Endometrial microvascular endothelial cells (primary cell): ENCODE data around the gene FRMPD2. TPM values are rescaled to one million over a fixed set of nuclear protein-coding genes. Genes with fewer than 3 reads are reported as not detected.
"Not testable (repeated sequence)": the region's sequence is repeated elsewhere in the genome, so short reads cannot be mapped to it uniquely, and the experiment has no call there.

Experiments used
- in situ Hi-C: cut with HindIII; loops from 2 replicates; pipeline ENCODE4 v1.10.0; 2017; ENCODE audit warnings: low sequenced_read_pairs, low pct_unique_long_range_greater_than_20kb; ENCODE audit errors: inconsistent ontology term
- total RNA-seq: library from RNA; depleted of rRNA; stranded (reverse); fragments of >200 nt; gene quantifications from one replicate; pipeline ENCODE4 v1.2.3, GENCODE V29; 2015; ENCODE audit errors: inconsistent ontology term

The FRMPD2 gene
- total RNA-seq, 1 donor from 2014 or later = not detected

DNA sequence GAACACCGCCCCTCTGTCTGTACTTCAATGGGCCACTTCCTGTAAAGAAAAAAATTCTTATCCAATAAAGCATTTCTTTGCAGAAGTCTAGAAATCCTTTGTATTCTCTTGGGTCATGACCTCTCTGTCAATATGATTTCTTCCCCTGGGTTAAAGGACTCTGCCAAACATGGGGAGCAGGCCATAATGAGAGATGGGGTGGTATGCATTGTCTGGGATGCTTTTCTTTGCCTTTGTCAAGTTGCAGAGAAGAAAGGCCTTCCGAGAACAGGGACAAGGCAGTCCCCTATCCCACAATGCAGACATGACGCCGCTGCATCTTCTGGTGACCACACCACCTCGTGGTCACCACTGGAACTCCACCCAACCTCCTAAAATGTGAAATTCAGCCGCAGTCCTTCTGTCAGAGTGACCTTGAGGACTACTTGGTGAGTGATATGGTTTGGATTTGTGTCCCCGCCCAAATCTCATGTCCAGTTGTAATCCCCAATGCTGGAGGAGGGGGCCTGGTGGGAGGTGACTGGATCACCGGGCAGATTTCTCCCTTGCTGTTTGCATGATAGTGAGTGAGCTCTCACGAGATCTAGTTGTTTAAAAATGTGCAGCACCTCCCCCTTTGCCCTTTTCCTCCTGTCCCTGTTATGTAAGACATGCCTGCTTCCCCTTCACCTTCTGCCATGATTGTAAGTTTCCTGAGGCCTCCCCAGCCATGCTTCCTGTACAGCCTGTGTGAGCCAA is 15.2 kb upstream of the FRMPD2 start:
- in situ Hi-C loops = no loop called here

DNA sequence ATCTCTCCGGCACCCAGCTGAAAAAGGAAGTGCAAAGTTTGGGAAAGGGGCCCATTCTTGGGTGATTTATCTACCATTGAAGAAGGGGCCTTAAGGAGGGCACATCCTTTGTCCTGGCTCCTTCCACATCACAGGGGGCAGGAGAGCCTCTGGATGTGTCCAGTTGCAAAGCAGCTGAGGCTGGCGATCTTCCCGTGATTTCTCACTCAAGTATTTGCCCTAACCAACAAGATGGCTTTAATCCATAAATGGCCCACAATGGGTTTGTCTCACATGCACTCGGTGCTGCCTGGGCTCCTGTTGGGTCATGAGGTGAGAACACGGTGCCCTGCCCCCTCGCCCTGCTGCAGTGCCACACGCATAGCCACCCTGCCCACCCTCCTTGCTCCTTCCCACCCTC is 14.2 kb upstream of the FRMPD2 start:
- in situ Hi-C loops = no loop called here

DNA sequence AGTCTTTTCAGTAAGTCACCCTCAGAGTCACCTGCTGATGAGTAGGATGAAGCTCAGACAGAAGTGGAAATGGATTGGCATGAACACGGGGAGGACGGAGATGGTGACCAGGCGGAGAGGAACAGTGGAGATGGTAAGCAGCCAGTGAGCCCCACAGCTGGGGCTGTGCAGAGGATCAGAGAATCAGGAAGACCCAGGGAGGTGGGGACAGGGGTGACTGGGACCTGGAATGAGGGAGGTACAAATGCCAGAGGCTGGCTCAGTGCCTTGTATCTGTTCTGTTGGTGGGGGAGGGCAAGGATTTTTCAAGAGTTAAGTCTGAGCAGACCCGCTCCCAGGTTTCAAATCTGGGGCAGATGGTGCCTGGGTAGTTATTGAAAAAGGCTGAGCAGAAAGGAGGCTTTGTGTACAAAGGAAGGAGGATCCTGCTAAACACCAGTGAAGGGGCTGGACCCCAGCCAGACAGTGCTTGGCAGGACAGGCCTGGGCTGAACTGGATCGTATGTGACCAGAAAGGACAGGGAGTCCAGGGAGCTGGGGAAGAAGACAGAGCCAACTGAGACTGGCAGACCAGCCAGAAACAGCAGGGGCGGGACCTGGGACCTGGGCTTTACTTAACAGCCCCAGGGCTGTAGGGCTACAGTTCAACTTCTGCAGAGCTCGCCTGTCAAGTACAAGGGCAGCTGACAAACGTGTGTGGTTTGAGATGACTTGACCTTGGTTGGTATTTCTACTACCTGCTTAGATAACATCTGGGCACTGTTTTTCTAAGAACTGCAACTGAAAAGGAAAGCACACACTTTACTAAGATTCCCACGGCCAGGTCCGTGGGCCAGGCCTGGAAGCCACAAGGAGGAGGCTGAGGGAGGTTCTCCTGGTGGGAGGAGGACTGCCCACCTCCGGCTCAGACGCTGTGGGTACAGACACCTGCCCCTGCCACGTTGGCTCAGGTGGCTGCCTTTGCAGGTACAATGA is 13.2 kb upstream of the FRMPD2 start:
- in situ Hi-C loops = no loop called here

DNA sequence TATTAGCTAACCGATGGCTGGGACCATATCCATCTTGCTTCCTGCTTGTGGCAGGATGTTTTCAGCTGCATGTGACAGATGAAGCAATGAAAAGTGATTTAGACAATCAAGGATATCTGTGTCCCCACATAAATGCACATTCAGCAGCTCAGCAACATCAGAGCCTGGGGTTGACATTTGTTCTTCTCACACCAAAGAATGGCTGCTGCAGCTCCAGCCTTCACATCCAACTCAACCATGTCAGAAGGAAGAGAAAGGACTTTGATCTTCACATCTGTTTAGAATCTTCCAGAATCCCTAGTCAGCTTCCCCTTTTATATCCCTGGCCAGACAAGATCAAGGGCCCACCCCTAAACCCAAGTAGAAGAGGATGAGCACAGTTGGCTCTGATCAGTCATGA is 11.9 kb upstream of the FRMPD2 start:
- in situ Hi-C loops = no loop called here

DNA sequence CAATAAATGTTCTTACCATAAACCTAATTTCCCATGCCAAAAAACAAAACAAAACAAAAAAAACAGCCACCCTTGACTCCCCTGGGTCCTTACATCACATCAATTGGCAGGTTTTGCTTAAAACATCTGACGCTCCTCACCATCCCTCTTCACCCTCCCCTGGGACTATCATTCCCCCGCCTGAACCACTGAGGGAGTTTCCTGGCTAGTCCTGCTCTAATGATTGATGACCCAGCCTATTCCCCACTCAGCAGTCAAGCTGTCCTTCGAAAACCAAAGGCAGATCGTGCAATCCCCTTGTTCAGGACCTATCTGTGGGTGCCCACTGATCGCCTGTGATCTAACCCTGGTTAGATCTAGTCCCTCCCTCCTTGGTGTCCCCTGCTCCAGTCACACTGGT is 11.2 kb upstream of the FRMPD2 start:
- in situ Hi-C loops = no loop called here

DNA sequence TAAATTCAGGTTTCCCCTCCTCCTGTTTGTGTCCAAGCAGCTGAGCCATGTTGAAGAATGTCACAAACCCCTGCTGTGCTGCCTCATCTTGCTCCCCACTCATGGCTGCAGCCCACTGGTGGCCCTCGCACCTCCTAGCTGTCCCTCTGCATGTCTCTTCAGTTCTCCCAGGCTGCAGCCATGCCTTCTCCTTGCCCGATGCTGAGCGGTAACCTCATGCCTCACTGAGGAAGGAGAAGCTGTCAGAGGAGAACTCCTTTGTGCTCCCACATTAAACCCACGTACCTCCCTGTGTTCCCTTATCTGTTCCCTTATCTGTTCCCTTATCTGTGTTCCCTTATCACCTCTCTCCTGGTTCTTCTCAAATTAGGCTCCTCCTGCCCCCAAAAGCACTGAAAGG is 10.3 kb upstream of the FRMPD2 start:
- in situ Hi-C loops = no loop called here

DNA sequence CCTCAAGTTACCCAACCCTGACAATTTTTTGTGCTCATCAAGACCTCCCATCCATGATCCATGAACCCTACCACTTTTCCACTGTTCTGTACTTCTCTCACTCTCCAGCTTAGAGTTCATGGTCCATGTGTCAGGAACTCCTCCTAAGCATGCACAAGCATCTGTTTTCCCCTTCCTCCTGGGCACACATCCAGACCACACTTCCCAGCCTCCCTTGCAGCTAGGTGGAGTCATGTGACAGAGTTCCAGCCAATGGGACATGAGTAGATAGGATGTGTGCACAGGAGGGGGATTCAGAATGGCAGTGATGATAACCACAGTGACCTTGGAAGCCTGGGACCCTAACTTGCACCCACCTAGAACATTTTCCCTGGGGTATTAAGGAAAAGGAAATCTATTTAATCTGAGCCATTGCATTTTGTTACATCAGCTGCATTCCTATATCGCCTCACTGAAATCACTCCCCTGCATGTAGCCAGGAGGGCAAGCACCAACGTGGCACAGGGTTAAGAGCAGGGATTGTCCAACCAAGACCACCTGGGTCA is 9.6 kb upstream of the FRMPD2 start:
- in situ Hi-C loops = no loop called here

DNA sequence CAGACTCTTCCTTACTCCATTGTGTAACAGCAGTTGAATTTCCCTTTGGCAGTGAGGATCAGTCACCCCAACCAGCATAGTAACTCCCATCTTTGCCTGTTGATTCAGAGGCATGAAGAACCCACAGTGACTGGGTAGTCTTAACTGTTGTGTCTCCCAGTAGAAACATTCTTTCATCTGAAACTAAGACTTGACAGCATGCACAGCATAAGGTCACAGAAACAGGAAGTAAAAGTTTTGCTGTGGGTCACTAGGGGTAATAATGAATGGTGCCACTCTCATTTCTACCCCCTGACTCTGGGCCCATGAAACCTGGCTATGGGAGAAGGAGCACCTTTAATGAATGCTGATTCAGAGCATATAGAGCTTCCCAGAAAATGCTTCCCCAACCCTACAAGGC is 8.3 kb upstream of the FRMPD2 start:
- in situ Hi-C loops = no loop called here

DNA sequence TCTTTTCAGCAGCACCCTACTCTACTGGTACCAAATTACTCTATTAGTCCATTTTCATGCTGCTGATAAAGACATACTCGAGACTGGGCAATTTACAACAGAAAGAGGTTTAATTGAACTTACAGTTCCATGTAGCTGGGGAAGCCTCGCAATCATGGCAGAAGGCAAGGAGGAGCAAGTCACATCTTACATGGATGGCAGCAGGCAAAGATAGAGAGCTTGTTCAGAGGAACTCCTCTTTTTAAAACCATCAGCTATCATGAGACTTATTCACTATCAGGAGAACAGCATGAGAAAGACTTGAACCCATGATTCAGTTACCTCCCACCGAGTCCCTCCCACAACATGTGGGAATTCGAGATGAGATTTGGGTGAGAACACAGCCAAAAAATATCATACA is 7.2 kb upstream of the FRMPD2 start:
- in situ Hi-C loops = not testable (repeated sequence)

DNA sequence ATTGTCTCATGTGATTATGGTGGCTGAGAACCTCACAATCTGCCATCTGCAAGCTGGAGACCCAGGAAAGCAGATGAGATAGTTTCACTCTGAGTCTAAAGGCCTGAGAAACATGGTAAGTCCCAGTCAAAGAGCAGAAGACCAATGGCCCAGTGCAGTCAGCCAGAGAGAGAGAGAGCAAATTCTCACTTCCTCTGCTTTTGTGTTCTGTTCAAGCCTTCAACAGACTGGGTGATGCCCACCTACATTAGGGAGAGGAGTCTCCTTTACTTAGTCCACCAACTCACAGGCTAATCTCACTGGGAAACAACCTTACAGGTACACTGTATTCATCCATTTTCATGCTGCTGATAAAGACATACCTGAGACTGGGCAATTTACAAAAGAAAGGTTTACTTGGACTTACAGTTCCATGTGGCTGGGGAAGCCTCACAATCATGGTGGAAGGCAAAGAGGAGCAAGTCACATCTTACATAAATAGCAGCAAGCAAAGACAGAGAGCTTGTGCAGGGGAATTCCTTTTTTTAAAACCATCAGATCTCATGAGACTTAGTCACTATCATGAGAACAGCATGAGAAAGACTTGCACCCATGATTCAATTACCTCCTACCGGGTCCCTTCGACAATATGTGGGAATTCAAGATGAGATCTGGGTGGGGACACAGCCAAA is 4.7 kb upstream of the FRMPD2 start:
- in situ Hi-C loops = no loop called here

DNA sequence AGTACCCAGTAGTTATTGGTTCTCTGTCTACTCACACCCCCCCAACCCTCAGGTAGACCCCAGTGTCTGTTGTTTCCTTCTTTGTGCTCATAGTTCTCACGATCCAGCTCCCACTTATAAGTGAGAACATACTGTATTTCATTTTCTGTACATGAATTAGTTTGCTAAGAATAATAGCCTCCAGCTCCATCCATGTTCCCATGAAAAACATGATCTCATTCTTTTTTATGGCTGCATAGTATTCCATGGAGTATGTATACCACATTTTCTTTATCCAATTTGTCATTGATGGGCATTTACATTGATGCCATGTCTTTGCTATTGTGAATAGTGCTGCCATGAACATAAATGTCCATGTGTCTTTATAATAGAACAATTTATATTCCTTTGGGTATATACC is 2.6 kb upstream of the FRMPD2 start:
- in situ Hi-C loops = no loop called here

DNA sequence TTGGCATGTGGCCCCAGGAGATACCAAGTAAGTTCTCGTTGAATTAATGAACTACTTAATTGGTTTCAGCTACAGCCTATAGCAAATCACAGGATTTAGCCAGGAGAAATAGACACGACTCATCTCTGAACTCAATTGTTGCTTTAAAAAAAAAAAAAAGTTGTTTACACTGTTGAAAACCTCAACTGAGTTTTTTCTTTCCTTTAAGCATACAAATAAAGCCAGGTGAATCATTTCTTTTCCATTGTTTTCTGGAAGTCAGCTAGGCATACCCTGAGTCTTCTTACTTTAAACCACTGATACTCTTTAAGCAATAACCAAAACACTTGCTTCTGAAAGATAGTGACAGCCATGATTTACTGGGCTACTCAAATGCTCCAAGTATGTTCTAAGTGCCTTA is 755 bp downstream of the FRMPD2 start:
- in situ Hi-C loops = no loop called here

DNA sequence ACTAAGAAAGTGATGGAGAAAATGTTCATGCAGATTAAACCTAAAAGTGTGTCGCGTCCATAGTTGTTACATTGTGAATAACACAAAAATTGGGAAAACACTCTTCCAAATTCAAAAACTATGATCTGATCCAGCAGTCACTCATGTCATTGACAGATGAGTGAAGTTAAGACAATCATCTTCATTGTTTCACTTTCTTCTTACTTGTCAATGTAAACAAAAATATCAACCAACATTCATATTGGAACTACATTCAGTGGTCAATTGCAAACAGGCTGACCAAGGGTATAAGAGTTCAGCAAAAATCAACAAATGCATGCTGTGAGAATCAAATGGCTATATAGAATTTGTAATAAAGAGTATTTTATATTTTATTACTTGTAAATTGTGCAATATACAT is 1.8 kb downstream of the FRMPD2 start:
- in situ Hi-C loops = no loop called here

DNA sequence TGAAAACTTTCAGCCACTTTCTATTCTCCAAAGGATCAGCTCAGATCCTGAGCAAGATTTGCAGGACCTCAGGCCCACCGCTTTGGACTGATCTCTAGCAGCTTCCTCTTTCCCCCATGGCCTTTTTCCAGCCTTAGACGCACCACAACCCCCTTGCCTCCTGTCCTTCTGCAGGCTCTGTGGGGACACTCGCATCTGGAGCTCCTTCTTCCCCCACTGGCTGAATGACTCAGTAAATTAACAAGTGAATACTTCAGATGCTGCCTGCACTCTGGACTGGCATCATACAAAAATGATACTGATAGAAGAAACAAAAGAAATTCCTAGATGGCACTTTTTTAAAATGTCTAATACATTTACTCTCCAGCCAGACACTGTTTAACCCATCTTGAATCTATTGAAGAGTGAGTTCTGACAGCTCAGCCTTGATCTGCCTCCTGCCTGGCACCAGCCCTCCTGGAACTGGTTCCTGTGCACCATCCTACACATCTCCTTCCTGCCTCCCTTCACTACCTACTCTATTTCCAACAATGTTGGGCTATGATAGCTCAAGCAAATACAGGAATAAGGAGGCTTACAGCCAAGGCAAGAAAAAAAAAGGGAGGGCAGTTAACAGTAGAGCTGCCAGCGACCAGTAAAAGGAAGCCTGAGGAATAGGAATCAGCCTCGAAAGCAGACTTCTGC is 3.3 kb downstream of the FRMPD2 start:
- in situ Hi-C loops = no loop called here

DNA sequence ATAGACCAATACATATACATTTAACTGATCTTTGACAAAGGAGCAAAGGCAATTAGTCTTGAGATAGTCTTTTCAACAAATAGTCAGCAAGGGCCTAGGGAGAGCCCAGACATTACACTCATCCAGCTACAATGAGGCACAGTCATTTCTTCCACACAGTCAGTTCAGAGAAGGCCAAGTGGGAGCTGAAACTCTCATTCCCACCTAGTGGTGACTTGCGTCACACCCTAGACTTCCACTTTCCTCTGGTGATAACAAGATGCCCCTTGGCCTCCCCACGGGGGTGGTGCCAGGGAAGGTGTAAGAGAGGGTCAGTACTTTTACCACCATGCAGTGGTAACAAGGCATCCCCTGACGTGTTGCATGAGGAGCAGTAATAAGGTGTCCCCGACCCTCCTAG is 8.0 kb downstream of the FRMPD2 start:
- in situ Hi-C loops = no loop called here

DNA sequence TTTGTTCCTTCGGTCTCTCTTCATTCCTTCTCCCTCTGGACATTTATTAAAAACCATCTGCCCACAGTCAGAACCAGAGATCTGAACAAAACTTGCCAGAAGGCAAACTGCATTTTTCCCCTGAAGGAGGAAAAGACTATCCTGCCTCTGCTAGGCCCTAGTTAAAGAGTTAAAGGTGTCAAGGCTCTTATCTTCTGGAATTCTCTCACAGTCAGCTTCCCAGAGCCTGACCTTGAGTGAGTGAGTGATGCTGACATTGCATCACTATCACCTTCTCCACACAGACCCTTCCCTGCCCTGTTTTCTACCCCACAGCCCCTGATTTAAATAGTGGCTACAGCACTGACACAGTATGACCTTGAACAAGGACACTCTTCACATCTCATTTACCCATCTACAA is 16.4 kb downstream of the FRMPD2 start:
- in situ Hi-C loops = no loop called here

DNA sequence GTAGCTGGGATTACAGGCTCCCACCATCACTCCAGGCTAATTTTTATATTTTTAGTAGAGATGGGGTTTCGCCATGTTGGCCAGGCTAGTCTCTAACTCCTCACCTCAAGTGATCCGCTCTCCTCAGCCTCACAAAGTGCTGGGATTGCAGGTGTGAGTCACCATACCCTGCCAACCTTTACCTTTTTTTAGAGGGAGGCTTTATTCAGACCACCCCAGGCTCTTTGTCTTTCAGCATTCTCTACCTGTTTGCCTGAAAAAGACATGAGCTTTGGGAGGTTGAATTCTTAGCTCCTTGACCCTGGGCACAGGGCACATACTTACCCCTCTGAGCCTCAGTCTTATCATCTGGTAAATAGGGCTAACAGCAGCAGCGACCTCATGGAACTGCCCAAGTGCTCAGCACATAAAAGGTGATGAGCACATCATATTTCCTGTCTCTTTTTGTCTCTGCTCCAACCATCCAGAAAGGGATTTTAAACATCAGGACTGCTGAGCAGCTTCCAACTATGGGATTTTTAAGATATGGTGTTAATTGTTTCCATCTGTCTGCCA is 17.0 kb downstream of the FRMPD2 start:
- in situ Hi-C loops = no loop called here

DNA sequence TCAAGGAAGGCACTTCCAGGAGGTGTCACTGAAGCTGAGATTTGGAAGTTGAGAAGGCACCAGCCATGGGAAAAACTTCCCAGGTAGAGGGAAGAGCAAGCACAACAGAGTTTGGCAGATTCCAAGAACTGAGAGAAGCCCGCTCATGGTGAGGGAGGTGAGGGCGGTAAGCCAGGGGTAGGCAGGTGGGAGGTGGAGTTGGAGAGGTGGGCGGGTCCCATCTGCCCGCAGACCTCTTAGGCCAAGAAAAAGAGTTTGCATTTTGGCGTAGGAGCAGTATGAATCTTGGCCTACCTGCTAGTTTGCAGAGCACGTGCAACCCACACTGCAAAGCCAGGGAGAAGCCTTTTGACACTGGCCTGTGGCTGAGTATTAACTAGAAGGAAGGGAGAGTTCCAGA is 18.8 kb downstream of the FRMPD2 start:
- in situ Hi-C loops = no loop called here
